ENCODE data around the gene MCFD2.
"Not testable (repeated sequence)": the region's sequence is repeated elsewhere in the genome, so short reads cannot be mapped to it uniquely, and the experiment has no call there.

The MCFD2 gene

GRCh38 chr2:46900381-46900780, 15.2 kb downstream of the MCFD2 start:
- DNase-seq, result no peak

GRCh38 chr2:46899053-46899452, 16.6 kb downstream of the MCFD2 start:
- no peak for DNase-seq

GRCh38 chr2:46898024-46898423, 17.6 kb downstream of the MCFD2 start:
- no peak for DNase-seq

GRCh38 chr2:46893269-46893939, 22.2 kb downstream of the MCFD2 start:
- no peak for DNase-seq

GRCh38 chr2:46891956-46892553, 23.6 kb downstream of the MCFD2 start:
- no peak for DNase-seq

- DNase-seq, result no peak
Observed at GRCh38 chr2:46888421-46888952, 27.1 kb downstream of the MCFD2 start.

GRCh38 chr2:46887028-46887885, 28.3 kb downstream of the MCFD2 start:
- DNase-seq, result no peak

GRCh38 chr2:46886268-46887027, 29.2 kb downstream of the MCFD2 start:
- DNase-seq, result no peak

- no peak for DNase-seq
Observed at GRCh38 chr2:46885376-46885775, 30.2 kb downstream of the MCFD2 start.

- no peak for DNase-seq
Observed at GRCh38 chr2:46879511-46879910, 36.1 kb downstream of the MCFD2 start.

- no peak for DNase-seq
Observed at GRCh38 chr2:46878886-46879285, 36.7 kb downstream of the MCFD2 start.

GRCh38 chr2:46878240-46878877, 37.2 kb downstream of the MCFD2 start:
- no peak for DNase-seq

GRCh38 chr2:46877619-46878113, 37.9 kb downstream of the MCFD2 start:
- DNase-seq, result no peak

- peak; percentile 47 for DNase-seq
Observed at GRCh38 chr2:46876741-46877384, 38.7 kb downstream of the MCFD2 start.

- not testable (repeated sequence) for DNase-seq
Observed at GRCh38 chr2:46875962-46876689, 39.5 kb downstream of the MCFD2 start.

- no peak for DNase-seq
Observed at GRCh38 chr2:46875226-46875899, 40.2 kb downstream of the MCFD2 start.

- DNase-seq, result no peak
Observed at GRCh38 chr2:46874236-46874929, 41.2 kb downstream of the MCFD2 start.

GRCh38 chr2:46873604-46874068, 42.0 kb downstream of the MCFD2 start:
- no peak for DNase-seq

GRCh38 chr2:46872902-46873603, 42.6 kb downstream of the MCFD2 start:
- DNase-seq, result no peak
